NT2/D1 (cell line): ENCODE data around the gene LAG3.
A peak's percentile ranks its signal among the peaks of the same experiment; 100 is the strongest.
"Not testable (repeated sequence)": the region's sequence is repeated elsewhere in the genome, so short reads cannot be mapped to it uniquely, and the experiment has no call there.

Experiments used
- DNase-seq: peaks from one replicate; pipeline ENCODE4 v3.0.0-alpha.2; 2011; ENCODE audit warnings: low read depth, low spot score
- H3K27me3 ChIP-seq: 2 replicates; pipeline ENCODE4 v1.6.0; 2011; ENCODE audit warnings: mild to moderate bottlenecking; ENCODE audit not compliant: insufficient read length, insufficient read depth
- H3K36me3 ChIP-seq: 2 replicates; pipeline ENCODE4 v1.6.1; 2011; ENCODE audit warnings: mild to moderate bottlenecking, low read length, mixed read lengths; ENCODE audit not compliant: insufficient read depth, insufficient read length
- H3K4me1 ChIP-seq: 2 replicates; pipeline ENCODE4 v1.5.1; 2011; ENCODE audit not compliant: insufficient read depth, insufficient read length
- H3K4me3 ChIP-seq: 2 replicates; pipeline ENCODE4 v1.5.1; 2011; ENCODE audit warnings: low read depth; ENCODE audit not compliant: insufficient read length
- H3K9ac ChIP-seq: 2 replicates; pipeline ENCODE4 v1.6.0; 2011; ENCODE audit warnings: low read depth; ENCODE audit not compliant: insufficient read length
- H3K9me3 ChIP-seq: 2 replicates; pipeline ENCODE4 v1.5.1; 2011; ENCODE audit warnings: mild to moderate bottlenecking, low read length; ENCODE audit not compliant: insufficient read depth
- SUZ12 ChIP-seq: IDR thresholded peaks from 2 replicates; pipeline ENCODE4 v1.6.1; 2011; ENCODE audit not compliant: insufficient read length, insufficient read depth; ENCODE audit errors: extremely low read depth
- YY1 ChIP-seq: IDR thresholded peaks from 2 replicates; pipeline ENCODE4 v1.6.1; 2011; ENCODE audit not compliant: insufficient read length, insufficient read depth
- ZNF274 ChIP-seq: IDR thresholded peaks from 2 replicates; pipeline ENCODE4 v1.6.1; 2011; ENCODE audit warnings: mild to moderate bottlenecking, low read depth, low read length

Gene LAG3

DNA sequence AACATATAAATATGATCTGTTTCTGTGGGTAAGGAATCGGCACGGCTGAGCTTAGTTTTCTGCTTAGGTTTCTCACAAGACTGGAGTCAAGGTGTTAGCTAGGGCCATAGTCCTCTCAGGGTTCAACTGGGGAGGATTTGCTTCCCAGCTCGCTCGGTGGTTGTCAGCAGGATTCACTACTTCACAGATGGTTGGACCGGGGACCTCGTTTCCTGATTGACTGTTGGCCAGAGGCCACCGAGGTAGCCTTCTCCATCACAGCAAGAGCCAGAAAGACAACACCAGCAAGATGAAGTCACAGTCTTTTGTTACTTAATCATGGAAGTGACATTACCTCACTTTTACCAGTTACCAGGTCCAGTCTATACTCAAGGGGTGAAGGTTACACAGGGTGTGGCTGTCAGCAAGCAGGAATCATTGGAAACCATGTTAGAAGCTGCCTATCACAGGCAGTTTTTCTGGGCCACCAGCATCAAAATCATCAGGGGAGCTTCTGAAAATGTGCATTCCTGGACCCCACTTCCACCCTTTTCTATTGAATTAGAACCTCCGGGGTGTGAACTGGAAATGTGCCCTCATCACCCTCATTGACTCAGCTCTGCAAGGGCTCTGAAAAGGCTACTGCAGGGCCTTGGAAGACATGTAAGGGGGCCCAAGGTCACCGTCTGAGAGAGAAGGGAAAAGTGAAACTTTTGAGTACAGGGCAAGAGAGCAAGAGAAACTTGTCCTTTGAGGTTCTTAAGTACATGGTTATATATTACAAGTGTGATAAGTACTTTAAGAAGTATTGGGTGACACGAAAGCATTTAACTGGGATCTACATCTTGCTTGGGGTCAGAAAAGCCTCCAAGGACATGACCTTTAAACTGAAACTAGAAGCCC is 37.6 kb upstream of the LAG3 start:
- Histone ChIP-seq H3K4me1 (no peaks in the 10 kb centered on the region), H3K27me3 (no peaks in the 10 kb centered on the region), H3K9me3 (no peaks in the 10 kb centered on the region), H3K9ac (no peak overlapping the region), H3K4me3 (no peak overlapping the region), H3K36me3 (peaks cover 39% of the 10 kb centered on the region)
- TF ChIP-seq YY1 (no peak), ZNF274 (no peak), SUZ12 (no peak)
- DNase-seq: no peak

GRCh38 chr12:6735448-6736191 is 36.7 kb upstream of the LAG3 start:
- H3K36me3 ChIP-seq: peaks cover 31% of the 10 kb centered on the region
- no peaks in the 10 kb centered on the region for H3K4me1 ChIP-seq
- no peaks in the 10 kb centered on the region for H3K27me3 ChIP-seq
- no peak overlapping the region for H3K4me3 ChIP-seq
- TF ChIP-seq ZNF274 (no peak), YY1 (no peak), SUZ12 (no peak)
- H3K9me3 ChIP-seq: no peaks in the 10 kb centered on the region
- peak; percentile 52 for DNase-seq
- peak overlapping the region; percentile 13 for H3K9ac ChIP-seq

DNA sequence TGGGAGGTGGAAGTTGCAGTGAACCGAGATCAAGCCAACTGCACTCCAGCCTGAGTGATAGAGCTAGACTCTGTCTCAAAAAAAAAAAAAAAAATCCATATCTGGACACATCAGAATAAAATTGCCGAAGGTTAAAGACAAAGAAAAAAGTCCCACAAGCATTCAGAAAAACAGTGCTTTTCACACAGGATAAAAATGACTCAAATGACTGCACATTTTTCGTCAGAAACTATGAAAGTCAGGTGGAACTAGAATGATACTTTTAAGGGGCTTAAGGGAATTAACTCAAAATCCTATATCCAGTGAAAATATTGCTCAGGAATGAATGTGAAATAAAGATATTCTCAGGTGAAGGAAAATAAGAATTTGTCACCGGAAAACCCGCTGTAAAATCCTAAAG is 35.6 kb upstream of the LAG3 start:
- Histone ChIP-seq H3K9ac (no peak overlapping the region), H3K27me3 (no peaks in the 10 kb centered on the region), H3K4me3 (no peak overlapping the region), H3K4me1 (no peaks in the 10 kb centered on the region), H3K36me3 (peaks cover 19% of the 10 kb centered on the region), H3K9me3 (no peaks in the 10 kb centered on the region)
- no peak for DNase-seq
- TF ChIP-seq SUZ12 (no peak), ZNF274 (no peak), YY1 (no peak)

GRCh38 chr12:6742080-6742479 is 30.2 kb upstream of the LAG3 start:
- not testable (repeated sequence) for H3K9me3 ChIP-seq

GRCh38 chr12:6742834-6743233 is 29.5 kb upstream of the LAG3 start:
- H3K27me3 ChIP-seq: no peaks in the 10 kb centered on the region
- no peak overlapping the region for H3K9ac ChIP-seq
- no peak for DNase-seq
- TF ChIP-seq ZNF274 (no peak), YY1 (no peak), SUZ12 (no peak)
- H3K4me3 ChIP-seq: no peak overlapping the region
- peaks cover 12% of the 10 kb centered on the region for H3K4me1 ChIP-seq
- H3K36me3 ChIP-seq: peaks cover 28% of the 10 kb centered on the region
- no peaks in the 10 kb centered on the region for H3K9me3 ChIP-seq

More at GRCh38 chr12:6742080-6742479, 30.2 kb upstream of the LAG3 start:
- H3K27me3 ChIP-seq, H3K9ac ChIP-seq, H3K4me3 ChIP-seq, DNase-seq: not testable (repeated sequence)
- Histone ChIP-seq H3K4me1 (peaks cover 12% of the 10 kb centered on the region), H3K36me3 (peaks cover 20% of the 10 kb centered on the region)

DNA sequence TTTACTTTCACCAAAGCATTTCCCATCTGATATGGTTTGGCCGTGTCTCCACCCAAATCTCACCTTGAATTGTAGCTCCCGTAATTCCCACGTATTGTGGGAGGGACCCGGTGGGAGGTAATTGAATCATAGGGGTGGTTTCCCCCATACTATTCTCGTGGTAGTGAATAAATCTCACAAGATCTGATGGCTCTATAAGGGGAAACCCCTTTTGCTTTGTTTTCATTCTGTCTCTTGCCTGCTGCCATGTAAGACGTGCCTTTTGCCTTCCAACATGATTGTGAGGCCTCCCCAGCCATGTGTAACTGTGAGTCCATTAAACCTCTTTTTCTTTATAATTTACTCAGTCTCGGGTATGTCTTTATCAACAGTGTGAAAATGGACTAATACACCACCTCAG is 29.0 kb upstream of the LAG3 start:
- not testable (repeated sequence) for H3K9ac ChIP-seq, H3K4me3 ChIP-seq, DNase-seq, H3K27me3 ChIP-seq, H3K9me3 ChIP-seq
- Histone ChIP-seq H3K4me1 (peaks cover 12% of the 10 kb centered on the region), H3K36me3 (peaks cover 33% of the 10 kb centered on the region)

- TF ChIP-seq YY1: no peak
- no peak for TF ChIP-seq SUZ12
- no peak for TF ChIP-seq ZNF274
- Histone ChIP-seq H3K4me1 (peaks cover 12% of the 10 kb centered on the region), H3K27me3 (no peaks in the 10 kb centered on the region), H3K9me3 (no peaks in the 10 kb centered on the region), H3K9ac (peak overlapping the region; percentile 7), H3K36me3 (peaks cover 59% of the 10 kb centered on the region), H3K4me3 (no peak overlapping the region)
- no peak for DNase-seq
Measured at GRCh38 chr12:6745741-6746525, 26.4 kb upstream of the LAG3 start.
